ENCODE data around the gene TTLL4.

GRCh38 chr2:218756599-218757377, 46.2 kb downstream of the TTLL4 start:
- TF ChIP-seq POLR2A (IDR thresholded peaks at IDR 0.05) (no peak), CTCF (IDR thresholded peaks at IDR 0.05 in 8 of 11, conservative IDR thresholded peaks at IDR 0.05 in 3 of 11) (no peak)
